Neural cell (in vitro differentiated cells): ENCODE results near the gene ZNRF2. TPM values are rescaled to one million over a fixed set of nuclear protein-coding genes. Genes with fewer than 3 reads are reported as not detected.

Experiments
- H2AFZ ChIP-seq: fragments of 200-600, 300-800 bp; sonication (generic), shearing (Covaris generic); 2 replicates; pipeline ENCODE4 v1.6.0; 2014; ENCODE audit warnings: low read depth, mild to moderate bottlenecking, antibody characterized with exemption, low read length, moderate library complexity
- H3F3A ChIP-seq: fragments of 200-600 bp; shearing (Covaris generic); 2 replicates; pipeline ENCODE4 v1.6.1; 2016; ENCODE audit warnings: mild to moderate bottlenecking, moderate library complexity, mixed read lengths, antibody characterized with exemption, low read length; ENCODE audit not compliant: insufficient read depth, poor library complexity, severe bottlenecking
- H3K27ac ChIP-seq: fragments of 200-600, 300-800 bp; sonication (generic), shearing (Covaris generic); 2 replicates; pipeline ENCODE4 v1.5.1; 2014; ENCODE audit warnings: mild to moderate bottlenecking, low read length, moderate library complexity
- H3K27me3 ChIP-seq: fragments of 300-800, 200-600 bp; sonication (generic), shearing (Covaris generic); 2 replicates; pipeline ENCODE4 v1.6.0; 2014; ENCODE audit warnings: mild to moderate bottlenecking, low read depth, low read length, moderate library complexity; ENCODE audit not compliant: insufficient read depth
- H3K36me3 ChIP-seq: fragments of 300-800, 200-600 bp; sonication (generic), shearing (Covaris generic); 2 replicates; pipeline ENCODE4 v1.5.1; 2014; ENCODE audit warnings: mild to moderate bottlenecking, antibody characterized with exemption, low read length, moderate library complexity; ENCODE audit not compliant: insufficient read depth
- H3K4me2 ChIP-seq: fragments of 300-800, 200-600 bp; sonication (generic), shearing (Covaris generic); 2 replicates; pipeline ENCODE4 v1.6.0; 2014; ENCODE audit warnings: mild to moderate bottlenecking, low read length
- H3K4me3 ChIP-seq: fragments of 300-800, 200-600 bp; sonication (generic), shearing (Covaris generic); 2 replicates; pipeline ENCODE4 v1.5.1; 2014; ENCODE audit warnings: mild to moderate bottlenecking, low read length, moderate library complexity
- H3K79me2 ChIP-seq: fragments of 200-600 bp; shearing (Covaris generic); replicated peaks from 2 replicates; pipeline ENCODE4 v1.6.0; 2014; ENCODE audit warnings: mild to moderate bottlenecking, low read length, moderate library complexity; ENCODE audit not compliant: insufficient read depth
- H3K9ac ChIP-seq: fragments of 300-800, 200-600 bp; sonication (generic), shearing (Covaris generic); 2 replicates; pipeline ENCODE4 v1.6.1; 2016; ENCODE audit warnings: mild to moderate bottlenecking, low read length, mixed read lengths
- H3K9me2 ChIP-seq: fragments of 200-600 bp; shearing (Covaris generic); 2 replicates; pipeline ENCODE4 v1.6.1; 2016; ENCODE audit warnings: mild to moderate bottlenecking, low read length, mixed read lengths; ENCODE audit not compliant: insufficient read depth
- H3K9me3 ChIP-seq: fragments of 200-600, 300-800 bp; sonication (generic), shearing (Covaris generic); 2 replicates; pipeline ENCODE4 v1.6.1; 2016; ENCODE audit warnings: mild to moderate bottlenecking, mixed run types, low read length, moderate library complexity, mixed read lengths
- H4K20me1 ChIP-seq: fragments of 200-600 bp; shearing (Covaris generic); 2 replicates; pipeline ENCODE4 v1.6.1; 2016; ENCODE audit warnings: mild to moderate bottlenecking, mixed run types; ENCODE audit not compliant: insufficient read depth
- CTCF ChIP-seq: fragments of 450-650 bp; IDR thresholded peaks from 2 replicates; pipeline ENCODE4 v1.5.1; 2014; ENCODE audit warnings: antibody characterized with exemption, mild to moderate bottlenecking, moderate library complexity; ENCODE audit not compliant: poor library complexity, severe bottlenecking
- EP300 ChIP-seq: fragments of 450-650 bp; conservative IDR thresholded peaks from 2 replicates; pipeline ENCODE4 v1.6.1; 2014; ENCODE audit warnings: antibody characterized with exemption, mild to moderate bottlenecking, moderate library complexity; ENCODE audit not compliant: poor library complexity, severe bottlenecking
- EZH2 ChIP-seq: fragments of 200-600, 300-800 bp; shearing (Covaris generic), sonication (generic); IDR thresholded peaks from 2 replicates; pipeline ENCODE4 v1.6.1; 2014; ENCODE audit warnings: antibody characterized with exemption, low read length, borderline replicate concordance, mild to moderate bottlenecking; ENCODE audit not compliant: insufficient read depth, poor library complexity, severe bottlenecking
- MXI1 ChIP-seq: fragments of 450-650 bp; conservative IDR thresholded peaks from 2 replicates; pipeline ENCODE4 v1.6.1; 2014; ENCODE audit warnings: antibody characterized with exemption, mild to moderate bottlenecking; ENCODE audit not compliant: poor library complexity, severe bottlenecking
- POLR2AphosphoS5 ChIP-seq: IDR thresholded peaks from 2 replicates; pipeline ENCODE4 v1.6.1; 2012
- RAD21 ChIP-seq: fragments of 450-650 bp; conservative IDR thresholded peaks from 2 replicates; pipeline ENCODE4 v1.6.1; 2014; ENCODE audit warnings: antibody characterized with exemption, mild to moderate bottlenecking, moderate library complexity
- SMC3 ChIP-seq: fragments of 450-650 bp; conservative IDR thresholded peaks from 2 replicates; pipeline ENCODE4 v1.6.1; 2014; ENCODE audit warnings: antibody characterized with exemption, mild to moderate bottlenecking, moderate library complexity; ENCODE audit not compliant: poor library complexity
- TAF1 ChIP-seq: IDR thresholded peaks from 2 replicates; pipeline ENCODE4 v1.6.1; 2012; ENCODE audit warnings: low read depth
- polyA plus RNA-seq: library from polyadenylated mRNA; depleted of rRNA; stranded (reverse); fragments of >200 nt; gene quantifications from 2 replicates; pipeline ENCODE4 v1.2.3, GENCODE V29; 2014
- TF ChIP-seq, protein P1 (sequence below): IDR thresholded peaks from 2 replicates; pipeline ENCODE4 v1.6.1; 2012; ENCODE audit warnings: borderline replicate concordance

Gene ZNRF2
- polyA plus RNA-seq, 1 donor from 2014 or later: 12.2 TPM

- TF ChIP-seq, protein P1, sequence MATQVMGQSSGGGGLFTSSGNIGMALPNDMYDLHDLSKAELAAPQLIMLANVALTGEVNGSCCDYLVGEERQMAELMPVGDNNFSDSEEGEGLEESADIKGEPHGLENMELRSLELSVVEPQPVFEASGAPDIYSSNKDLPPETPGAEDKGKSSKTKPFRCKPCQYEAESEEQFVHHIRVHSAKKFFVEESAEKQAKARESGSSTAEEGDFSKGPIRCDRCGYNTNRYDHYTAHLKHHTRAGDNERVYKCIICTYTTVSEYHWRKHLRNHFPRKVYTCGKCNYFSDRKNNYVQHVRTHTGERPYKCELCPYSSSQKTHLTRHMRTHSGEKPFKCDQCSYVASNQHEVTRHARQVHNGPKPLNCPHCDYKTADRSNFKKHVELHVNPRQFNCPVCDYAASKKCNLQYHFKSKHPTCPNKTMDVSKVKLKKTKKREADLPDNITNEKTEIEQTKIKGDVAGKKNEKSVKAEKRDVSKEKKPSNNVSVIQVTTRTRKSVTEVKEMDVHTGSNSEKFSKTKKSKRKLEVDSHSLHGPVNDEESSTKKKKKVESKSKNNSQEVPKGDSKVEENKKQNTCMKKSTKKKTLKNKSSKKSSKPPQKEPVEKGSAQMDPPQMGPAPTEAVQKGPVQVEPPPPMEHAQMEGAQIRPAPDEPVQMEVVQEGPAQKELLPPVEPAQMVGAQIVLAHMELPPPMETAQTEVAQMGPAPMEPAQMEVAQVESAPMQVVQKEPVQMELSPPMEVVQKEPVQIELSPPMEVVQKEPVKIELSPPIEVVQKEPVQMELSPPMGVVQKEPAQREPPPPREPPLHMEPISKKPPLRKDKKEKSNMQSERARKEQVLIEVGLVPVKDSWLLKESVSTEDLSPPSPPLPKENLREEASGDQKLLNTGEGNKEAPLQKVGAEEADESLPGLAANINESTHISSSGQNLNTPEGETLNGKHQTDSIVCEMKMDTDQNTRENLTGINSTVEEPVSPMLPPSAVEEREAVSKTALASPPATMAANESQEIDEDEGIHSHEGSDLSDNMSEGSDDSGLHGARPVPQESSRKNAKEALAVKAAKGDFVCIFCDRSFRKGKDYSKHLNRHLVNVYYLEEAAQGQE: no peak
- TF ChIP-seq POLR2AphosphoS5: no peak
- TF ChIP-seq SMC3: no peak
- no peak for TF ChIP-seq MXI1
- TF ChIP-seq CTCF: no peak
- no peak for TF ChIP-seq RAD21
- no peak overlapping the region for H3K27ac ChIP-seq
These were observed 94.7 kb downstream of the ZNRF2 start for GRCh38 chr7:30379131-30379530.

GRCh38 chr7:30379741-30380140 lies 95.3 kb downstream of the ZNRF2 start:
- Histone ChIP-seq H2AFZ (no peak overlapping the region), H3K27ac (no peak overlapping the region), H3K36me3 (no peaks in the 10 kb centered on the region), H3F3A (no peaks in the 10 kb centered on the region), H3K27me3 (no peaks in the 10 kb centered on the region), H4K20me1 (no peaks in the 10 kb centered on the region), H3K9me3 (no peaks in the 10 kb centered on the region), H3K4me2 (no peak overlapping the region), H3K79me2 (no peaks in the 10 kb centered on the region), H3K4me3 (no peak overlapping the region), H3K9ac (no peak overlapping the region), H3K9me2 (no peaks in the 10 kb centered on the region)
- TF ChIP-seq POLR2AphosphoS5 (no peak), MXI1 (no peak), RAD21 (no peak), EP300 (no peak), TAF1 (no peak), EZH2 (no peak), SMC3 (no peak), CTCF (no peak)
- TF ChIP-seq, protein P1: no peak

More at GRCh38 chr7:30379131-30379530, 94.7 kb downstream of the ZNRF2 start:
- no peaks in the 10 kb centered on the region for H3K9me2 ChIP-seq
- H3K4me2 ChIP-seq: no peak overlapping the region
- no peaks in the 10 kb centered on the region for H3F3A ChIP-seq
- no peaks in the 10 kb centered on the region for H3K36me3 ChIP-seq
- H3K4me3 ChIP-seq: no peak overlapping the region
- no peaks in the 10 kb centered on the region for H4K20me1 ChIP-seq
- no peak overlapping the region for H3K9ac ChIP-seq
- H2AFZ ChIP-seq: no peak overlapping the region
- H3K27me3 ChIP-seq: no peaks in the 10 kb centered on the region
- no peaks in the 10 kb centered on the region for H3K79me2 ChIP-seq
- no peaks in the 10 kb centered on the region for H3K9me3 ChIP-seq
